Measurements from ENCODE around the gene LIMD2.
A peak's percentile ranks its signal among the peaks of the same experiment; 100 is the strongest.
"Not testable (repeated sequence)": the region's sequence is repeated elsewhere in the genome, so short reads cannot be mapped to it uniquely, and the experiment has no call there.

Gene LIMD2

GRCh38 chr17:63699638-63700527 is at the start of gene LIMD2:
LIMD2 (minus strand) TSS chr17:63700125; CDS start chr17:63699298, 827 bp downstream.
- DNase-seq, result no peak

- peak; percentile 97 for DNase-seq
These were observed 41.7 kb upstream of the LIMD2 start, which contains the start of gene STRADA for GRCh38 chr17:63741408-63742173. STRADA (minus strand) TSS chr17:63741799; CDS start chr17:63728369, 13,430 bp downstream.

- peak; percentile 4 for DNase-seq
These were observed 41.1 kb upstream of the LIMD2 start for GRCh38 chr17:63741143-63741407.

- DNase-seq, result no peak
These were observed 40.7 kb upstream of the LIMD2 start for GRCh38 chr17:63740464-63741142.

GRCh38 chr17:63735691-63736090 is 35.8 kb upstream of the LIMD2 start:
- DNase-seq, result no peak

- DNase-seq, result no peak
These were observed 22.5 kb upstream of the LIMD2 start for GRCh38 chr17:63722403-63722802.

- DNase-seq, result not testable (repeated sequence)
These were observed 20.3 kb upstream of the LIMD2 start for GRCh38 chr17:63720194-63720593.

GRCh38 chr17:63718988-63719387 is 19.1 kb upstream of the LIMD2 start:
- DNase-seq, result no peak

GRCh38 chr17:63716426-63716825 is 16.5 kb upstream of the LIMD2 start:
- DNase-seq, result no peak

- no peak for DNase-seq
These were observed 14.8 kb upstream of the LIMD2 start for GRCh38 chr17:63714550-63715277.

GRCh38 chr17:63709110-63709509 is 9.2 kb upstream of the LIMD2 start:
- no peak for DNase-seq

GRCh38 chr17:63707151-63707550 is 7.2 kb upstream of the LIMD2 start:
- DNase-seq, result no peak

GRCh38 chr17:63706336-63707082 is 6.6 kb upstream of the LIMD2 start:
- DNase-seq, result no peak

- DNase-seq, result no peak
These were observed 5.7 kb upstream of the LIMD2 start for GRCh38 chr17:63705657-63706056.

- DNase-seq, result no peak
These were observed 4.9 kb upstream of the LIMD2 start for GRCh38 chr17:63704836-63705235.

GRCh38 chr17:63704259-63704576 is 4.3 kb upstream of the LIMD2 start:
- no peak for DNase-seq

GRCh38 chr17:63703556-63704258 is 3.8 kb upstream of the LIMD2 start:
- DNase-seq, result no peak

GRCh38 chr17:63703029-63703428 is 3.1 kb upstream of the LIMD2 start:
- no peak for DNase-seq

GRCh38 chr17:63702721-63703015 is 2.7 kb upstream of the LIMD2 start:
- no peak for DNase-seq

GRCh38 chr17:63701868-63702720 is 2.2 kb upstream of the LIMD2 start:
- DNase-seq, result no peak

GRCh38 chr17:63701456-63701820 is 1.5 kb upstream of the LIMD2 start:
- DNase-seq, result no peak
